Sciatic nerve (tissue), 2 donors: ENCODE data around the gene URB1. TPM values are rescaled to one million over a fixed set of nuclear protein-coding genes. Genes with fewer than 3 reads are reported as not detected.
"Not testable (repeated sequence)": the region's sequence is repeated elsewhere in the genome, so short reads cannot be mapped to it uniquely, and the experiment has no call there.

ENCODE experiments used
- ATAC-seq: fragments of 200-7000 bp; cut with Tn5 transposase; one replicate; pipeline ENCODE4 v1.9.1; 2020; ENCODE audit warnings: mild to moderate bottlenecking, moderate library complexity
- DNase-seq: peaks from one replicate; pipeline ENCODE4 v3.0.0-alpha.2; 2020; ENCODE audit warnings: low spot score
- intact Hi-C: fragments of 100-400 bp; cut with DNase I; formaldehyde crosslinking; loops from one replicate; pipeline ENCODE4 v1.14.2; 2022
- total RNA-seq: library from RNA; stranded (reverse); fragmentation: NEBNext Ultra II Directional; extraction: Animal tissue kit (Norgen Biotek cat#: 25700); gene quantifications from one replicate; pipeline ENCODE4 v1.2.1, GENCODE V29; 2021
- donor health status: DM: no; HTN: no; CAD: no.
- donor health status: DM: no; HTN: no; CAD: no.

Gene URB1
- total RNA-seq, 1 donor from 2014 or later, result 30.4 TPM

GRCh38 chr21:32276671-32277070, 116.1 kb downstream of the URB1 start:
- ATAC-seq (no peak), DNase-seq (no peak)
- intact Hi-C loops, result no loop called here

GRCh38 chr21:32270748-32271147, 122.1 kb downstream of the URB1 start:
- ATAC-seq (no peak), DNase-seq (no peak)
- intact Hi-C loops, result no loop called here

GRCh38 chr21:32265321-32265720, 127.5 kb downstream of the URB1 start:
- intact Hi-C loops, ATAC-seq, DNase-seq: not testable (repeated sequence)

GRCh38 chr21:32261929-32262328, 130.9 kb downstream of the URB1 start:
- DNase-seq (no peak), ATAC-seq (no peak)
- intact Hi-C loops, result no loop called here

Other genes starting within 250 kb of the URB1 start
- 6.6 TPM for gene MIS18A, start 114.0 kb downstream of the URB1 start, total RNA-seq
- gene MRAP, start 94.2 kb downstream of the URB1 start, total RNA-seq, result 5.8 TPM
- gene EVA1C, start 19.7 kb upstream of the URB1 start, total RNA-seq, result 65.8 TPM
- gene TCP10L, start 192.5 kb upstream of the URB1 start, total RNA-seq, result 1.9 TPM
- 27.4 TPM for gene CFAP298, start 219.4 kb upstream of the URB1 start, total RNA-seq